ENCODE data around the gene PROB1.
"Not testable (repeated sequence)": the region's sequence is repeated elsewhere in the genome, so short reads cannot be mapped to it uniquely, and the experiment has no call there.

The PROB1 gene, protein sequence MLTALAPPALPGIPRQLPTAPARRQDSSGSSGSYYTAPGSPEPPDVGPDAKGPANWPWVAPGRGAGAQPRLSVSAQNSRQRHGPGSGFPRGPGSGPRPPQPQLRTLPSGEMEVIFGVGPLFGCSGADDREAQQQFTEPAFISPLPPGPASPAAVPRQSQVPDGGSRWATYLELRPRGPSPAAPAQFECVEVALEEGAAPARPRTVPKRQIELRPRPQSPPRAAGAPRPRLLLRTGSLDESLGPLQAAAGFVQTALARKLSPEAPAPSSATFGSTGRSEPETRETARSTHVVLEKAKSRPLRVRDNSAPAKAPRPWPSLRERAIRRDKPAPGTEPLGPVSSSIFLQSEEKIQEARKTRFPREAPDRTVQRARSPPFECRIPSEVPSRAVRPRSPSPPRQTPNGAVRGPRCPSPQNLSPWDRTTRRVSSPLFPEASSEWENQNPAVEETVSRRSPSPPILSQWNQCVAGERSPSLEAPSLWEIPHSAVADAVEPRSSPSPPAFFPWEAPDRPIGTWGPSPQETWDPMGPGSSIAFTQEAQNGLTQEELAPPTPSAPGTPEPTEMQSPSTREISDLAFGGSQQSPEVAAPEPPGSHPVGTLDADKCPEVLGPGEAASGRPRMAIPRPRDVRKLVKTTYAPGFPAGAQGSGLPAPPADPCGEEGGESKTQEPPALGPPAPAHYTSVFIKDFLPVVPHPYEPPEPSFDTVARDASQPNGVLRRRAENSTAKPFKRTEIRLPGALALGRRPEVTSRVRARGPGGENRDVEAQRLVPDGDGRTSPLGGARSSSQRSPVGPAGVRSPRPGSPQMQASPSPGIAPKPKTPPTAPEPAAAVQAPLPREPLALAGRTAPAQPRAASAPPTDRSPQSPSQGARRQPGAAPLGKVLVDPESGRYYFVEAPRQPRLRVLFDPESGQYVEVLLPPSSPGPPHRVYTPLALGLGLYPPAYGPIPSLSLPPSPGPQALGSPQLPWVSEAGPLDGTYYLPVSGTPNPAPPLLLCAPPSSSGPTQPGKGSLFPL

DNA sequence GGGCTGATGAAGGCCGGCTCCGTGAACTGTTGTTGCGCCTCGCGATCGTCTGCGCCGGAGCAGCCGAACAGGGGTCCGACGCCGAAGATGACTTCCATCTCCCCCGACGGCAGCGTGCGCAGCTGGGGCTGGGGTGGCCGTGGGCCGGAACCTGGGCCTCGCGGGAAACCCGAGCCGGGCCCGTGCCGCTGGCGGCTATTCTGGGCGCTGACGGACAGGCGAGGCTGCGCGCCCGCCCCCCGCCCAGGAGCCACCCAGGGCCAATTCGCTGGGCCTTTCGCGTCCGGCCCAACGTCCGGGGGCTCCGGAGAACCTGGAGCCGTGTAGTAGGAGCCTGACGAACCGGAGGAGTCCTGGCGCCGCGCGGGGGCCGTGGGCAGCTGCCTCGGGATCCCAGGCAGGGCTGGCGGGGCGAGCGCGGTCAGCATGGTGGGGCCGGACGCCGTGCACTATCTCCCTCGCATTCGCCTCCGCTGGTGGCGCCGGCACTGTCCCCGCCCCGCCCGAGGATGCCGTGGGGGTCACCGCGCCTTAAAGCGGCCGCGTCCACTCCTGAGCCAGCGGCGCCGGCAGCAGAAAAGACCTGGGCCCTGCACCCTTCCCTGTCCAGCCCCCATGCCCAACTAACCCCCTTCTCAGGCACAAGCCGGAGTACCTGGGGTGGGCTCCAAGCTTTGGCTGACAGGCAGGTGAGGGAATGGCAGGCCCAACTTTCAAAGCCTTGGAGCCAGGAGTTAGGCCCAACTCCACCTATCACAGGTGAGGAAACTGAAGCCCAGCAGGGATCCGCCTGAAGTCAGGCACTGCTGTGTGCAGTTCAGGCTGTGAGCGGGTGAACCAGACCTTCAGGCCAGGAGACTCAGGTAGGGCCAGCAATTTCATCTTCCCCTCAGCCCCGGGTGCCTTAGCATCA, at the start of gene PROB1:
Gene PROB1, minus strand, starts transcription at position 451 of the 913 bp plus-strand sequence. Its CDS starts 23 bp downstream, at position 428.
- POLR2A ChIA-PET (ENCODE audit: low non-redundant PET), result no interaction called here
- peak within 1 kb of the TSS; percentile 30 for H3K27ac ChIP-seq

GRCh38 chr5:139443831-139444453, 49.0 kb upstream of the PROB1 start:
- no peak for TF ChIP-seq CTCF (conservative IDR thresholded peaks at IDR 0.05; ENCODE audit: low read depth)
- peak; percentile 83 for DNase-seq (ENCODE audit: low spot score)
- peak overlapping the region; percentile 88 for H3K27ac ChIP-seq
- CTCF ChIA-PET, result interaction anchor here (0.5 kb wide), 1 partner anchor 670 kb away, joined by 3 read pairs; the partner anchor contains the start of gene PURA
- POLR2A ChIA-PET (ENCODE audit: low non-redundant PET), result no interaction called here

More for the DNA sequence above, at the start of gene PROB1:
- no peak for TF ChIP-seq CTCF (conservative IDR thresholded peaks at IDR 0.05; ENCODE audit: low read depth)
- DNase-seq (ENCODE audit: low spot score), result no peak
- CTCF ChIA-PET, result no interaction called here

GRCh38 chr5:139440416-139440815, 45.5 kb upstream of the PROB1 start:
- DNase-seq (ENCODE audit: low spot score); POLR2A ChIA-PET (ENCODE audit: low non-redundant PET); H3K27ac ChIP-seq: not testable (repeated sequence)
- CTCF ChIA-PET, result interaction anchor here (0.7 kb wide), 1 partner anchor 78 kb away, joined by 3 read pairs; no protein-coding TSS in a partner anchor

GRCh38 chr5:139439013-139439903, 44.4 kb upstream of the PROB1 start, which contains the start of gene DNAJC18:
Gene DNAJC18 (minus strand): TSS chr5:139439525. CDS start chr5:139439445, 80 bp downstream.
- CTCF ChIA-PET, result interaction anchor here (0.7 kb wide), 3 partner anchors 78 to 595 kb away, joined by 3 to 6 read pairs (median 4); no protein-coding TSS in a partner anchor
- no peak for TF ChIP-seq CTCF (conservative IDR thresholded peaks at IDR 0.05; ENCODE audit: low read depth)
- POLR2A ChIA-PET (ENCODE audit: low non-redundant PET), result interaction anchor here (1.3 kb wide), 1 partner anchor 43 kb away, joined by 5 read pairs; the partner anchor contains the start of gene STING1
- DNase-seq (ENCODE audit: low spot score), result peak; percentile 98
- H3K27ac ChIP-seq, result peak within 1 kb of the TSS; percentile 87

GRCh38 chr5:139438707-139439012, 43.8 kb upstream of the PROB1 start:
- TF ChIP-seq CTCF (conservative IDR thresholded peaks at IDR 0.05; ENCODE audit: low read depth), result no peak
- DNase-seq (ENCODE audit: low spot score), result no peak
- CTCF ChIA-PET, result interaction anchor here (0.7 kb wide), 2 partner anchors 83 to 596 kb away, joined by 3 to 4 read pairs; no protein-coding TSS in a partner anchor
- peak overlapping the region; percentile 87 for H3K27ac ChIP-seq
- POLR2A ChIA-PET (ENCODE audit: low non-redundant PET), result interaction anchor here (1.3 kb wide), 1 partner anchor 43 kb away, joined by 5 read pairs; the partner anchor contains the start of gene STING1
